ENCODE data around the gene MAP4.
"Not testable (repeated sequence)": the region's sequence is repeated elsewhere in the genome, so short reads cannot be mapped to it uniquely, and the experiment has no call there.

Gene MAP4

GRCh38 chr3:48016301-48016973, at the start of gene MAP4:
Gene MAP4, minus strand, starts transcription at chr3:48016416. Its CDS starts 17,556 bp downstream, at chr3:47998860.
- no peak for DNase-seq (ENCODE audit: low read depth)

- DNase-seq (ENCODE audit: low read depth) = no peak
Observed at GRCh38 chr3:48065035-48065434, 48.8 kb upstream of the MAP4 start.

DNA sequence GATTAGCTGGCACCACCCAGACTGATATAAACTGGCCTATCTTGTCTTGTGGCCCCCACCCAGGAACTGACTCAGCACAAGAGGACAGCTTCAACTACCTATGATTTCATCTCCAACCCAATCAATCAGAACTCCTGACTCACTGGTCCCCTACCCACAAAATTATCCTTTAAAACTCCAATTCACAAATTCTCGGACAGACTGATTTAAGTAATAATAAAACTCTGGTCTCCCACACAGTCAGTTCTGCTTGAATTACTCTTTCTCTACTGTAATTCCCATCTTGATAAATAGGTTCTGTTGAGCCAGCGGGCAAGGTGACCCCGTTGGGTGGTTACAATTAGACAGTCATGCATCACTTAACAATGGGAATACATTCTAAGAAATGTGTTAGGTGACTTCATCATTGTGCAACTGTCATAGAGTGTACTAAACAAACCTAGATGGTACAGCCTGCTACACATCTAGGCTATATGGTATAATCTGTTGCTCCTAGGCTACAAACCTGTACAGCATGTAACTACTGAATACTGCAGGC, 48.1 kb upstream of the MAP4 start:
- no peak for DNase-seq (ENCODE audit: low read depth)

GRCh38 chr3:48061586-48061985, 45.4 kb upstream of the MAP4 start:
- not testable (repeated sequence) for DNase-seq (ENCODE audit: low read depth)

GRCh38 chr3:48058091-48058490, 41.9 kb upstream of the MAP4 start:
- no peak for DNase-seq (ENCODE audit: low read depth)

- no peak for DNase-seq (ENCODE audit: low read depth)
Observed at GRCh38 chr3:48057521-48057920, 41.3 kb upstream of the MAP4 start.

GRCh38 chr3:48047841-48048464, 31.7 kb upstream of the MAP4 start:
- no peak for DNase-seq (ENCODE audit: low read depth)

- DNase-seq (ENCODE audit: low read depth) = no peak
Observed at GRCh38 chr3:48042071-48042760, 26.0 kb upstream of the MAP4 start.

DNA sequence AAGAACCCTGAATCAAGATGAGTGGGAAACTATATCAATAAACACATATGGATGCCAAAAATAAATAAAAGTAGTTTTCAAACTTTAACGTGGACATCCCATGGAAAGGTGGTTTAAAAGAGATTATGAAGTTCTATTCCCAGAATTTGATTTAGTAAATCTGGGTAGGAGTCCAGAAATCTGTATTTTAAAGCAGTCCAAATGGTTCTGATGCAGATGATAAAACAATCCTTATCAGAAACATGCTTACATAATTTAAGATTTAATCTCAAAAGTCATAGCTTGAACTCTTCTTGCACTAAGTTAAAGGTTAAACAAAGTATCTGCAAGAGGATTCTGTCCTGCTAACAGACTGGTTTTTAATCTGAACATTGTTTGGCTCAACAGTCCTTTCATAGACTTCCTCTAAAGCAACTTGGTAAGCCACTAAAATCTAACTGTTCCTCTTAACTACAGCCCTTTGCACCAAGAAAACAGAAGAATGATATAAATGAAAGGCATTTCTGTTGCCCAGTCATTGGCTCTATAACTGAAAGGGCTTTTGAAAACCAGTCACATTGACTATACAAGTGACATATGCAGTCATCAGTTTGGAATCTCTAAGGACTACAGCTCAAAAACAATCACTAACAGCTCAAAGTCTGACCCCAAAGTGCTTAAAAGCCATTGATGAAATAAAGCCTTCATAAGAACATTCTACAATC, 23.4 kb upstream of the MAP4 start:
- no peak for DNase-seq (ENCODE audit: low read depth)

- DNase-seq (ENCODE audit: low read depth) = no peak
Observed at GRCh38 chr3:48038971-48039481, 22.8 kb upstream of the MAP4 start.

DNA sequence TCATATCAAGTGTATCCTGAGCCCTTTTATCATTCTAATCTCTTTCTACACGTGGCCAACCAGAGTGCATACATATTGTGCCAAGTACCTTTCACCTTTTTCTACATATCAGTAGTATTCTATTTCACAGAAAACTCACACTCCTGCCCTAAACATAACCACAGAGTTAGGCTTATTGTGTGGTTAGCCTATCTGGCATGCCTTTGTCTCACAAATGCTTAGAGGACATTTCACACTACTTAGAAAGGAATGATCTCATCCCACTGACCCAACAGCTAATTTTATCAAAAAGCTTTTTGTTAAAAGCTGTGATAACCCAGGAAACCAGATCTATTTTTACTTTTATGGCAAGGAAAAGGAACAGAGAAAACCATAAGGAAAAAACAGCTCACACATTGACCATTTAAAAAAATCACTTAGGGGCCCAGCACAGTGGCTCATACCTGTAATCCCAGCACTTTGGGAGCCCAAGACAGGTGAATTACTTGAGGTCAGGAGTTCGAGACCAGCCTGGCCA, 17.8 kb upstream of the MAP4 start:
- DNase-seq (ENCODE audit: low read depth) = no peak

DNA sequence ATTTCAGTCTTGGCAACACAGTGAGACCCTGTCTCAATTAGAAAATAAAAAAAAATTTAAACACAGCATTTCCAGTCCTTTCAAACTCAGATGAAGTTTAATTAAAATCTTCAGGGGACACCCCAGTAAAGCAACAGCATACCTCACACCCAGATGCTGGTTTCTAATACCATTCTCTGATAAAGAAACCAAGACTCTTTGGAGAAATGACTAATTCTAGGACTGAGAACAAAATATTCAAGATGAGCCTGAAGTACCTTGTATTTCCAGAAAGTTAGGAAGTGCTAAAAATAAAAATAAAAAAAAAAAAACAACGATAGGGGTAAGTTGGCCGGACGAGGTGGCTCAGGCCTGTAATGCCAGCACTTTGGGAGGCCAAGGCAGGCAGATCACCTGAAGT, 14.0 kb upstream of the MAP4 start:
- DNase-seq (ENCODE audit: low read depth) = no peak

- no peak for DNase-seq (ENCODE audit: low read depth)
Observed at GRCh38 chr3:48026951-48027908, 11.0 kb upstream of the MAP4 start.

DNA sequence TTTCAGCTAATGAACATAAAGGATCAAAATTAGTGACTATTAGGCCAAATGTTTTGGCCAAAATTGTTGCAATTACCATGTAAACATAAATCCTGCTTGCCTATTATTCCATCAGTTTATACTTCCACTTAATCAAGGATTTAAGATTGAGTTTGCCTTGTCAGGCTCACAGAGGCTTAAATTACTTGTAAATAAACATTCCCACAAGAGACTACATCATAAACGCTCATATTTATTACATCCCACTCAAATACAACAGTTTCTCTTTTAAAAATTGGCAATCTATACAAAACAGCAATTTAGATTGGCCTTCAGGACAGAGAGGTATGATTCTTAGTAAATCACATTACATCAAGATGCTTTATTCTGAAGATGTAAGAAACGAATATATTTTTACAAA, 9.9 kb upstream of the MAP4 start:
- no peak for DNase-seq (ENCODE audit: low read depth)

DNA sequence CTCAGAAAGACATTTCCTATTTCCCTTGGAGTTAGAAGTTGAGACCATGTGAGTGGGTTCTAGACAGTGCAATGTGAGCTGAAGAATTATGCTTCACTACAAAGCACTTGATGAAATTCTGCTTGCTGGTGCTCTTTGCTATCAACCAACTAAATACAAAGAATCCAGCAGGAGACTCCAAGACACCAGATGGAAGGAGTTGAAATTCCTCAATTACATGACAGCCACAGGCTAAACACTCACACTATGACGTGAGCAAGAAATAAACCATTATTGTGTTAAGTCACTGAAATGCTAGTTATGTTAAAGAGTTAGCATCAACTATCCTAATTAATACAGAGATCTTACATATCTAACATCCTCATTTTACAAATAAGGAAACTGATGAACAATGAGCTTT, 8.2 kb upstream of the MAP4 start:
- DNase-seq (ENCODE audit: low read depth) = no peak

- no peak for DNase-seq (ENCODE audit: low read depth)
Observed at GRCh38 chr3:48023377-48023776, 7.2 kb upstream of the MAP4 start.

- no peak for DNase-seq (ENCODE audit: low read depth)
Observed at GRCh38 chr3:48022178-48022577, 6.0 kb upstream of the MAP4 start.

DNA sequence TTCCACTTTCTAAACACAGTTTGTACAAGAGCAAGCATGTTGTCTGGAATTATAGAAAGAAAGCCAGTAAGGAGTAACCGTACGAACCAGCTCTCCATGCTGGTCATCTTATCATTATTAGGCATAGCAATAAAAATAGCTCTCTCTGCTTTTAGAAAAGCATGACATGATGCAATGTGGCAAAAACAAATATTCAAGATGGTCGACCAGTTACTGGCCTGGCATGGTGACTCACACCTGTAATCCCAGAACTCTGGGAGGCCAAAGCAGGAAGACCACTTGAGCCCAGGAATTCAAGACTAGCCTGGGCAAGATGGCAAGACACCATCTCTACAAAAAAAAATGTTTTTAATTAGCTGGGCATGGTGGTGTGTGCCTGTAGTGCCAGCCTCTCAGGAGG, 2.6 kb upstream of the MAP4 start:
- DNase-seq (ENCODE audit: low read depth) = no peak

DNA sequence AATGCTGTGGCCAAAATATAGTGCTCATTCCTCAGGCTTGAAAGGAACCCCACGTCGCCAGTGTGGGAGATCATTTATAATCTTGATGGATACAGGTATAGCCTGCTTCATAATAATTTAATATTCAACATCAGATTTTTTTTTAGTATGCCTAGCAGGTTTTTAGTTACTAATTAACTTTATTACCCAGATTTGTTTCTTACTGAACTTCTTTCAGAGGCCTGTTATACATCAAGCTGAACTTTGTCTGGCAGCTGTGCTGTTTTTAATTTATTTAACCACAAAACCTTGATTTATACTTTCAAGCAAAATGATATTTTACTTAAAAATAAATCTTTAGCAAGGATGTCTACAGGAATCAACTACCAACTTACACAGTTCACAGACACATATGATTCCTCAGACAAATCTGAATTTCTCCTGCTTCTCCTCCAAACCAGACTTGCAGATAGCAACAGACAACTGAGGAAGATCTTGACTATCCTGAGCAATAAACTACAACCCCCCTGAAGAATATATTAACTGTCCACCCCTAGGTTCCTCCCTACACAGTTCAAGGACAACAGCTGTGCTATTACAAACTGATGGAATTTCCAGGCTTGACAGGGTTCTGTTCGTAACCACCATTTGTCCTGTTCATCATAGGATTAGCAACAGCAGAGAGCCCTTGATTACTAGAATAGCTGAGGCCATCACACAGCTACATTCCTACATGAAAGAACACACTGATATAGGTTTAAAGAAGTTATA, 610 bp downstream of the MAP4 start:
- no peak for DNase-seq (ENCODE audit: low read depth)

- no peak for DNase-seq (ENCODE audit: low read depth)
Observed at GRCh38 chr3:48014358-48014757, 1.9 kb downstream of the MAP4 start.
